Small intestine (tissue), 7 donors: ENCODE data around the gene BANF1. TPM values are rescaled to one million over a fixed set of nuclear protein-coding genes. Genes with fewer than 3 reads are reported as not detected.

Source experiments
- DNase-seq, 2 donors: peaks; one replicate each; pipeline versions ENCODE4 v3.0.0 to v3.0.0-alpha.2; 2013
- FAIRE-seq: peaks from 2 replicates; lab custom pipeline; 2012; peaks lifted over from hg19 to GRCh38; lab: Jason Lieb, UNC
- H3K27ac ChIP-seq, 3 donors: one replicate each; pipeline ENCODE4 v1.5.1; 2013; ENCODE audit warnings: low read length in 2 of 3, mild to moderate bottlenecking in 2 of 3, control low read depth in 1 of 3, inconsistent platforms in 1 of 3, low read depth in 1 of 3, moderate library complexity in 1 of 3
- H3K27me3 ChIP-seq, 3 donors: one replicate each; pipeline ENCODE4 v1.6.1; 2013; ENCODE audit warnings: low read length in 3 of 3, inconsistent platforms in 1 of 3; ENCODE audit not compliant: control insufficient read depth in 3 of 3, insufficient read depth in 3 of 3
- H3K36me3 ChIP-seq, 3 donors: one replicate each; pipeline ENCODE4 v1.6.1; 2013; ENCODE audit warnings: low read length in 3 of 3, inconsistent platforms in 1 of 3, low read depth in 1 of 3, mild to moderate bottlenecking in 1 of 3, moderate library complexity in 1 of 3; ENCODE audit not compliant: control insufficient read depth in 3 of 3, insufficient read depth in 2 of 3
- H3K4me1 ChIP-seq, 3 donors: one replicate each; pipeline ENCODE4 v1.6.1; 2013; ENCODE audit warnings: low read length in 2 of 3, inconsistent platforms in 1 of 3, low read depth in 1 of 3, mild to moderate bottlenecking in 1 of 3, moderate library complexity in 1 of 3; ENCODE audit not compliant: control insufficient read depth in 3 of 3, insufficient read depth in 2 of 3
- H3K4me3 ChIP-seq, 3 donors: one replicate each; pipeline ENCODE4 v1.5.1; 2013; ENCODE audit warnings: low read length in 3 of 3, control low read depth in 1 of 3, inconsistent platforms in 1 of 3, low read depth in 1 of 3, mild to moderate bottlenecking in 1 of 3, moderate library complexity in 1 of 3
- H3K9me3 ChIP-seq, 2 donors: one replicate each; pipeline ENCODE4 v1.6.1; 2013; ENCODE audit warnings: low read depth in 1 of 2, low read length in 1 of 2; ENCODE audit not compliant: control insufficient read depth in 2 of 2, insufficient read depth in 1 of 2
- WGBS, 3 donors: extraction: QIAGEN DNeasy Blood & Tissue Kit; methylation state at CpG; one replicate each; pipeline ENCODE4 v1.1.7; 2013; 5-methylcytosine and 5-hydroxymethylcytosine counted together
- polyA plus RNA-seq, 4 donors: library from polyadenylated mRNA; stranded (reverse) in 3 of 4; unstranded in 1 of 4; fragments of 200-250 nt in 3 of 4; fragments of 120-200 nt in 1 of 4; gene quantifications; one replicate each; pipeline versions ENCODE4 v1.2.1 to v1.2.3, GENCODE V29; 2013
- donor health status: healthy with polysubstance abuse.
- donor health status: control.
- donor health status: control.
- donor health status: Bipolar disorder and iron deficiency.
- donor health status: healthy.

Gene BANF1
- polyA plus RNA-seq, 4 donors: 80.0 to 193 (median 100) TPM

GRCh38 chr11:65961267-65962140 lies 40.8 kb upstream of the BANF1 start, which contains the start of gene SART1:
TSS of gene SART1 (plus strand) at chr11:65961734. CDS start at chr11:65961781, 47 bp downstream.
- 0% methylated on average over 85 to 97 of the region's 97 CpGs for WGBS, 3 donors
- H3K9me3 ChIP-seq: no peaks in the 10 kb centered on the region
- H3K27ac ChIP-seq: peak within 1 kb of the TSS; percentile 74 to 97 (median 81)
- peaks cover 3 to 12% (median 8%) of the 10 kb centered on the region in 3 donors for H3K4me1 ChIP-seq
- FAIRE-seq (no peak), DNase-seq (peak; percentile 96 to 98)
- no peaks in the 10 kb centered on the region for H3K27me3 ChIP-seq
- peaks cover 13 to 29% (median 21%) of the 10 kb centered on the region in 3 donors for H3K36me3 ChIP-seq
- H3K4me3 ChIP-seq: peak within 1 kb of the TSS; percentile 51 to 99 (median 98)

- Histone ChIP-seq H3K9me3 (no peaks in the 10 kb centered on the region), H3K27ac (no peak overlapping the region), H3K4me1 (peaks cover 3 to 12% (median 8%) of the 10 kb centered on the region in 3 donors), H3K4me3 (peak overlapping the region; percentile 51 to 99 (median 98)), H3K27me3 (no peaks in the 10 kb centered on the region), H3K36me3 (peaks cover 17 to 36% (median 21%) of the 10 kb centered on the region in 3 donors)
- 4 to 7% (median 6%) methylated on average over 13 of the region's 13 CpGs for WGBS, 3 donors
- FAIRE-seq (no peak), DNase-seq (no peak)
Observed at GRCh38 chr11:65962141-65962564, 40.1 kb upstream of the BANF1 start.

GRCh38 chr11:65964906-65965305 lies 37.4 kb upstream of the BANF1 start:
- no peaks in the 10 kb centered on the region for H3K9me3 ChIP-seq
- no peaks in the 10 kb centered on the region for H3K27me3 ChIP-seq
- H3K4me1 ChIP-seq: peaks cover 3 to 12% (median 8%) of the 10 kb centered on the region in 3 donors
- DNase-seq: no peak
- H3K27ac ChIP-seq: no peak overlapping the region
- 83 to 100% (median 91%) methylated on average over 7 to 10 of the region's 10 CpGs for WGBS, 3 donors
- no peak for FAIRE-seq
- peaks cover 27 to 63% (median 29%) of the 10 kb centered on the region in 3 donors for H3K36me3 ChIP-seq
- no peak overlapping the region for H3K4me3 ChIP-seq

- Histone ChIP-seq H3K27ac (no peak overlapping the region), H3K27me3 (no peaks in the 10 kb centered on the region), H3K9me3 (no peaks in the 10 kb centered on the region), H3K4me3 (no peak overlapping the region), H3K36me3 (peaks cover 29 to 73% (median 29%) of the 10 kb centered on the region in 3 donors), H3K4me1 (peaks cover 3 to 12% (median 8%) of the 10 kb centered on the region in 3 donors)
- no peak for DNase-seq
- WGBS, 3 donors: 94 to 96% (median 95%) methylated on average over 34 to 36 of the region's 36 CpGs
- no peak for FAIRE-seq
Observed at GRCh38 chr11:65965986-65966762, 36.1 kb upstream of the BANF1 start.

GRCh38 chr11:65967329-65967934 lies 34.9 kb upstream of the BANF1 start:
- H3K27ac ChIP-seq: no peak overlapping the region
- H3K4me1 ChIP-seq: peaks cover 3 to 9% (median 5%) of the 10 kb centered on the region in 3 donors
- no peak for DNase-seq
- H3K4me3 ChIP-seq: no peak overlapping the region
- no peak for FAIRE-seq
- H3K9me3 ChIP-seq: no peaks in the 10 kb centered on the region
- peaks cover 29 to 74% (median 29%) of the 10 kb centered on the region in 3 donors for H3K36me3 ChIP-seq
- no peaks in the 10 kb centered on the region for H3K27me3 ChIP-seq
- WGBS, 3 donors: 94 to 96% (median 96%) methylated on average over 25 to 30 of the region's 30 CpGs

DNA sequence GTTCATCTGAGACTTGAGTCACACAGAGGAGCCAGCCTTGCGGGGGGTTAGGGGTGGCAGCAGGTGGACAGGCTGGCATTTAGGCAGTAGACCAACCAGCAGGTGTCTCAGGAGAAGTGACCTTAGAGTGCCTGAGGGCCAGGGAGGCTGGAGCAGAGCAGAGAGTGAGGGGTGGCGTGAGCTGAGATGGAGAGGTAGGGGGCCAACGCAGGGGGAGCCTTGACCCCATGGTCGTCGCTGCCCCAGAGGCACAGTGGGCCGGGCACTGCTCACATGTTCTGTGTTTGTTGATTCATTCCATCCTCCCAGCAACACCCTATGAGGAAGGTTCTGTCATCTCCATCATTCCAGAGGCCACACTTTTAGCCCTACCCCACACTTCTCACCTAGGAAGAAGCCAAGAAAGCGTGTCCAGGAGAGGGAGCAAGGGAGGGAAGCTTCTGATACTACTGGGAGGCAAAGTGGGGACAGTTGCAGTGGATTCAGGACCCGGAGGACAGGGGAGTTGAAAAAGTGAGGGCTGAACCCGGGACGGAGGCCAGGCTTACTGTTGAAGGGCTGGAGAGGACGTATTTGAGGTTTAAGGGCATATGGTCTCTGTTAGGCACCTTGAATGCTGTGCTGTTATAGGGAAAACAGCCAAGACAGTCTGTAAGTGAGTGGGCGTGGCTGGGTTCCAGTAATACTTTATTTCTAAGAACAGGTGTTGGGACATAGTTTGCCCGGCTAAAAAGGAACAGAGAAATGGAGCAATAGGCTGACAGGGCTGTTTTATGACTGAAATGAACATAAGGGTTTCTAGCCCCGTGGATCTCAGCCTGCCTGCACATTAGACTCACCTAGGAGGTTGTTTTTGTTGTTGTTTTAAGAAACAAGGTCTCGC lies 33.5 kb upstream of the BANF1 start:
- 73 to 85% (median 75%) methylated on average over 12 to 15 of the region's 15 CpGs for WGBS, 3 donors
- peaks cover 29 to 83% (median 29%) of the 10 kb centered on the region in 3 donors for H3K36me3 ChIP-seq

DNA sequence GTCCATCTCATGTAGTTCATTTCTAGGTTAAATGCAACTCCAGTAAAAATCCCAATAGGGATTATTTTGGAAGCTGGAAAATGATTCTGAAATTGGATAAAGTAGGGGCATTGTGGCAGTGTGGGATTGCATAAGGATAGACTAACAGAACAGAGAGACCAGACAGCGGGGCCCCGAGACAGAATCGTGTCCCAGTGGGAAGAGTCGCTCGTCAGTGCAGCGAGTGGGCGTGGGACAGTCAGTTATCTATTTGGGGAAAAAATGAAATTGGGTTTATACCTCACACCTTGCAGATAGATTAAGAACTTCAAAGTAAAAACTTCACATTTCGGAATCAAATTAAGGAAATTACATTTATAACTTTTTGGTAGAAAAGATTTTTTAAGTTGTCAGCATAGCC lies 30.2 kb upstream of the BANF1 start:
- no peaks in the 10 kb centered on the region for H3K4me1 ChIP-seq
- 96 to 98% (median 97%) methylated on average over 8 of the region's 8 CpGs for WGBS, 3 donors
- no peak for FAIRE-seq
- H3K27me3 ChIP-seq: no peaks in the 10 kb centered on the region
- no peaks in the 10 kb centered on the region for H3K9me3 ChIP-seq
- peaks cover 8 to 78% (median 22%) of the 10 kb centered on the region in 3 donors for H3K36me3 ChIP-seq
- DNase-seq: no peak
- H3K4me3 ChIP-seq: no peak overlapping the region
- no peak overlapping the region for H3K27ac ChIP-seq

More for the DNA sequence above, 33.5 kb upstream of the BANF1 start:
- Histone ChIP-seq H3K9me3 (no peaks in the 10 kb centered on the region), H3K4me1 (no peaks in the 10 kb centered on the region), H3K27me3 (no peaks in the 10 kb centered on the region), H3K4me3 (no peak overlapping the region), H3K27ac (no peak overlapping the region)
- FAIRE-seq (no peak), DNase-seq (no peak)
